ENCODE results near the gene CHST9.
"Not testable (repeated sequence)": the region's sequence is repeated elsewhere in the genome, so short reads cannot be mapped to it uniquely, and the experiment has no call there.

CHST9 gene

GRCh38 chr18:27185025-27185763 lies at the start of gene CHST9:
Gene CHST9, minus strand, starts transcription at chr18:27185308. Its CDS starts 42,499 bp downstream, at chr18:27142809.
- DNase-seq (ENCODE audit: low read depth, low spot score) = no peak

- not testable (repeated sequence) for DNase-seq (ENCODE audit: low read depth, low spot score)
Measured at GRCh38 chr18:27232355-27232754, 47.2 kb upstream of the CHST9 start.

DNA sequence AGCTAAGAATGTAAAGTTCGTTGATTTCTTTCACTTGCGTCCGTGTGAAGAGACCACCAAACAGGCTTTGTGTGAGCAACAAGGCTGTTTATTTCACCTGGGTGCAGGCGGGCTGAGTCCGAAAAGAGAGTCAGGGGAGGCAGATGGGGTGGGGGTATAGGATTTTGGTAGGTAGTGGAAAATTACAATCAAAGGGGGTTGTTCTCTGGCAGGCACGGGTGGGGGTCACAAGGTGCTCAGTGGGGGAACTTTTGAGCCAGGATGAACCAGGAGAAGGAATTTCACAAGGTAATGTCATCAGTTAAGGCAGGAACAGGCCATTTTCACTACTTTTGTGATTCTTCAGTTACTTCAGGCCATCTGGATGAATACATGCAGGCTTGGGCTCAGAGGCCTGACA lies 46.6 kb upstream of the CHST9 start:
- not testable (repeated sequence) for DNase-seq (ENCODE audit: low read depth, low spot score)

- DNase-seq (ENCODE audit: low read depth, low spot score) = not testable (repeated sequence)
Measured at GRCh38 chr18:27231221-27231620, 46.1 kb upstream of the CHST9 start.

DNA sequence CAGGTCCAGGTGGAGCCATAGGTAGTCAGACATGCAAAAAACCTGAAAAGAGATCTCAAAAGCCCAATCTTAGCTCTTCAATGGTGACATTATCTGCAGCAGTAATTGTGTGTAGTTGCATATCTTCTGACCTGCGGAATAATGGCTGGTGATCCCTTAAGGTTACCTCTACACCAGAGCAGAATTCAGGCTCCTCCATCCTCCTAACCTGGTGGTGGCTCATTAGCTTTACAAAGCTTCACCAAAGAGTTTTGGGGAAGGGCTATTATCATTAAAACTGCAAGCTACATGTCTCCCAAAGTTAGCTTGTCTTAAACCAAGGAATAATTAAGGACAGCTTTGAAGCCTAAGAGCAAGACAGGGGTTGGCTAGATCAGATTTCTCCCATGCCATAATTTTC lies 42.6 kb upstream of the CHST9 start:
- no peak for DNase-seq (ENCODE audit: low read depth, low spot score)

DNA sequence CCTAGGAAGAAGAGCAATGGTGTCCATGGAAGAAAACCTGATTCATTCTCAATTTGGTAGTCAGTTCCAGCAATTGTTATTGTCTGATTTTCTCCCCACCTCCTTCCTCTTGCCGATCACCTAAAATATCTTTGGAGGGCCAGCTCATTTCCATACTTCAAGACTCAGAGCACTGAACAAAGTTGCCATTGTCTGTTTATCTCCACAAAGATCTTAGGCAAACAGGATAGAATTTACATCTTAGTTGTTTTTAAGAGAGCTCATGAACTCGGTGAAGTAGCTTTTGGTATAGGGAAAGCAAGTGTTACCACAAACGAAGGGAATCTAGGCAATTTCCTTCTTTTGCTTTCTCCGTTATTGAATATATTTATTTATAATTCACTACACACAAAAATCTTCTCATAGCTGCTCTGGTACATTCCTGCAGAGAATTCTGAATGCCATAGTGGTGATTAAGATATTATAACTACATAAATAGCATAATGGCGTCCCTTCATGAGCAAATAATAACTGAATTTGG lies 41.5 kb upstream of the CHST9 start:
- no peak for DNase-seq (ENCODE audit: low read depth, low spot score)

DNA sequence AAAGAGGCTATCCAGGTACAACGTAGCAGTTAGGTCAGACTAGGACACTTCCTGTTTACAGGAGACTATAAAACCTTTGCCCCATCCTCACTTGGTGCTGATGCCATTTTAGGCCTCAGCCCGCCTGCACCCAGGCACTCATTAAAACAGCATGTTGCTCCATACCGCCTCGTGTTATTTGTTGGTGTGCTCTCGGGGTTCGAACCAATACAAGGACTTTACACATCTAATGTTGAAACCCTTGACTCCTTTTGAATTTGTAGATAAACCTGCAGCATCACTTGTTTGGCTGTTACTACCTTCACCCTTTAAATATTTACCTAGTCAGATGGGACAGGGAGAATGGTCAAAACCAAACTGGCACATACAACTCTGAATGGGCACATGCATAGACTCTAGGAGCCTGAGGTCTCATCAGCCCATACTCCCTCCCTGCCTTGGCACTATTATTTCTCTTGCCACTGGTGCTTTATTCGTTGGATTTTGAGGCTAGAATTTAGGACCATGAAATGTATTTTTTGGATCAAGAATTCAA lies 40.9 kb upstream of the CHST9 start:
- no peak for DNase-seq (ENCODE audit: low read depth, low spot score)

- no peak for DNase-seq (ENCODE audit: low read depth, low spot score)
Measured at GRCh38 chr18:27223526-27224291, 38.6 kb upstream of the CHST9 start.

GRCh38 chr18:27214831-27215230 lies 29.7 kb upstream of the CHST9 start:
- no peak for DNase-seq (ENCODE audit: low read depth, low spot score)

- no peak for DNase-seq (ENCODE audit: low read depth, low spot score)
Measured at GRCh38 chr18:27213123-27213717, 28.1 kb upstream of the CHST9 start.

GRCh38 chr18:27211569-27211968 lies 26.5 kb upstream of the CHST9 start:
- no peak for DNase-seq (ENCODE audit: low read depth, low spot score)

GRCh38 chr18:27206411-27206810 lies 21.3 kb upstream of the CHST9 start:
- no peak for DNase-seq (ENCODE audit: low read depth, low spot score)

DNA sequence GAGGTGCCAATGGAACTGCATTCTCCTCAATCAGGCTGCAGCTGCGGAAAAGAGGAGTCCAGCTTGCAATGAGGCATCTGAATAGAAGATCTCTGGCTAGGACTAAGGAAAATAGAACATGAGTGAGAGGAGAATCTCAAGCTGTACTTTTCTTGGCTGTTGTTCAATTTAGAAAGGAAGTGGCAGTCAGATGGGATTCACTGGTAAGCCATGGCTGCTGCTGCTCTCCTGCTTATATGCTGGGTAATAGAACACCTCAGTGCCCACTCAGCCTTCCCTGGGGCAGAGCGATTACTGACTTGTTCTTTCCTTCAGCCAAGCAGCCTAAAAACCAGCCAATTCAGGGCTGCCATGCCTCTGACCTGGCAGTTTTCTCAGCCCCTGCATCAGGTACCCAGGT lies 17.6 kb upstream of the CHST9 start:
- DNase-seq (ENCODE audit: low read depth, low spot score) = no peak

GRCh38 chr18:27198036-27198435 lies 12.9 kb upstream of the CHST9 start:
- no peak for DNase-seq (ENCODE audit: low read depth, low spot score)

DNA sequence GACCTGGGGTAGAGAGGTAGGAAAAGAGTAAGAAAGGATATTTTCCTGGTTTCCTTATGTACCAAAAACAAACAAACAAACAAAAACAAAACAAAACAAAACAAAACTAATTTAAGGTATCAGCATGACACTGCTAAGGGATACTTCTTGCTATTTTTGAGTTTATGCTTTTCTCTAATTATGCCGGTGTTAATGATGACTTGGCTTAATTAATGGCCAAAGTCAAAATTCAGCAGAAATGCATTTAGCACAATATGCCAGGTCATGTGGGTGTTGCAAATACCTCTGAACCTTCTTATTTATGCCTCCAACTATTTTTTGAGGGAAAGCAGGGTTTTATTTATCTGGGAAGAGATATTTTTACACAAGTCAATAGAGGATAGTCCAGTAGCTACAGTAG lies 3.2 kb upstream of the CHST9 start:
- no peak for DNase-seq (ENCODE audit: low read depth, low spot score)

GRCh38 chr18:27185897-27186296 lies 789 bp upstream of the CHST9 start:
- no peak for DNase-seq (ENCODE audit: low read depth, low spot score)

DNA sequence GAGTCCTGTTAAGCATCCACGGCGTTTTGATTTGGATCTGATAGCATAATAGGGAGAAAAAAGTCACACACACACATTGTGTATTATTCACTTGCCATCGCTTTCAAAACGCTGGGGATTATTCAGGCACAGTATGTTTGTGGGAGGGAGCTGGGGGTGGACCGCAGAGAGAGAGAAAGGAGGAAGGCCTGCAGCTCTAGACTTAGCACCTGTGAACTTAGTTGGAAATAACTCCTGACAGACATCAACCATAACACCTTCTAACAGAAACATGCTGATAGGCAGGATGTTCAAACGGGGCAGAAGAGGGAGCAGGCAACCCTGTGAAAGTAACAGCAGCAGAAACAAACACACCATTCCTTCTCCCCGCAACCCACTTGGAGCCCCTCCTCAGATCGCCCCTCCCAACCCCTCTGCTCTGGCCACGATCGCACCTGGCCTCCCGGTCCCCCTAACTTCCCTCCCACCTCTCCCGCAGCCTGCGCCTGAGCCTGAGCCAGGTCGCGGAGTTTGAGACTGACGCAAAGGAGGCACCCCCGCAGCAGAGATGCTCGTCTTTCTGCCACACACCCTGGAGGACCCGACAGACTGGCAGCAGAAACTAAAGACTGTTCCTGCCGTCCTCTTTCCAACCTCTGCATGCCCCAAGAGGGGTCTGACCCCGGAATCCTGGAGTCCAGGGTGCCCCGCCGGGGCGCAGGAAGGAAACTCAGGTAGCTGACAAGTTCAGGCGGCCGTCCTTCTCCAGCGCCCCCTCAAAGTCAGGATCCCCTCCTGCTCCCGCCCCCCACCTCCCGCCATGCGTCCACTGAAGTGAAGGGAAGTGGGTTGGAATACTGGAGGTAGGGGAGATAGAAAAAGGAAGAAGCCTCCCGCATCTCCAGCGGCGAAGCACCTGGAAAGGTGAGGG lies 738 bp downstream of the CHST9 start:
- no peak for DNase-seq (ENCODE audit: low read depth, low spot score)

DNA sequence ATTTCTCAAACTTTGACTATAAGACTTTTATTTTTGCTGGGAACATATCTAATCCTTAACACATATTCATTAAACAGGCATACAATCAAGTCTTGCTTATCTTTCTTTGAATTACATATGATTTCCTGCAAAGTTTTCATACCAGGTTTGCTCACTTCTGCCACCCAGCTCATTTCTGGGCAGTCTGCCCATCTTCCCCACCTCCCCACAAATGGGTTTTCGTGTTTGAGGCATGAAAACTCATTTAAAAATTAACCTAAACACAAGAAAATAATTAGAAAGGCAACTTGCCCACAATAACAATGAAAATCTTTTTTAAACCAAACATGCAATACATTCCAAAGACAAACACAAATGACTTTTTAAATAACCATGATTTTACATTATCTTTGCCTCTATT lies 3.4 kb downstream of the CHST9 start:
- no peak for DNase-seq (ENCODE audit: low read depth, low spot score)

DNA sequence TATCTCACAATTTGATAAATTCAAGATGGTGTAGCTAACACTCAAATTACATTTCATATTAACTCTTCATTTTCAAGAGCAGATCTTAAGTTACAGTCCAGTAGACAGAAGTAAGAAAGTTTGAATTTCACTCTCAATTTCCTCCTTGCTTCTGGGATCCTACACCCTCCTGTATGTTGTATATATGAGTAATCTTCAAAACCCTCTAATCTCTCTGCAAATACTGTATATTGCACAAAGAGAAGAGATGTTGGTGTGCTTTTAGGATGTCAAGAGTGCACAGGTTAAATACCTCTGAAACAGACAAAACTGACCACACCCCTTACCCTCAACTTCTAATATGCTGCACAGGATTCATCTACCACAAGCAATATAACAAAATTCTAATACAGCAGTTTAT lies 6.7 kb downstream of the CHST9 start:
- no peak for DNase-seq (ENCODE audit: low read depth, low spot score)

- DNase-seq (ENCODE audit: low read depth, low spot score) = no peak
Measured at GRCh38 chr18:27175914-27176313, 9.2 kb downstream of the CHST9 start.

- no peak for DNase-seq (ENCODE audit: low read depth, low spot score)
Measured at GRCh38 chr18:27175245-27175644, 9.9 kb downstream of the CHST9 start.

Data from smooth muscle cell of the brain vasculature (primary cell).